HepG2 (cell line): ENCODE data around the gene BUD23. TPM values are rescaled to one million over a fixed set of nuclear protein-coding genes. Genes with fewer than 3 reads are reported as not detected.
"Not testable (repeated sequence)": the region's sequence is repeated elsewhere in the genome, so short reads cannot be mapped to it uniquely, and the experiment has no call there.

Source experiments
- ATAC-seq: fragments of 200-7000 bp; cut with Tn5 transposase; 3 replicates; pipeline ENCODE4 v1.9.1; 2020; ENCODE audit warnings: mild to moderate bottlenecking, moderate library complexity
- BruUV-seq: library from RNA; stranded (reverse); fragments of 400-500 nt; replicated peaks from 2 replicates; lab custom pipeline; 2021; lab: Mats Ljungman, UMichigan
- CTCF ChIA-PET: fragments of 300-600 bp; formaldehyde crosslinking; extraction: SDS; loops from one replicate; lab custom pipeline; 2021; ENCODE audit warnings: low total read pairs, inconsistent platforms, low intra/inter-chr PET ratio; lab: Yijun Ruan, JAX
- POLR2A ChIA-PET: fragments of 350-600 bp; sonication (Branson Sonifier 250); formaldehyde crosslinking; loops from one replicate; lab custom pipeline; 2020; ENCODE audit warnings: antibody characterized with exemption, inconsistent platforms; lab: Yijun Ruan, JAX
- DNase-seq: peaks from one replicate; pipeline ENCODE4 v3.0.0-alpha.2; 2015; ENCODE audit warnings: low spot score
- FAIRE-seq: peaks from 3 replicates; lab custom pipeline; 2011; peaks lifted over from hg19 to GRCh38; lab: Jason Lieb, UNC
- H2AFZ ChIP-seq: one replicate; pipeline ENCODE4 v1.6.1; 2011; ENCODE audit warnings: low read length, inconsistent platforms
- H3K27ac ChIP-seq: fragments of 300-600 bp; 3 replicates; pipeline ENCODE4 v1.8.0; 2011; ENCODE audit warnings: mixed run types, mild to moderate bottlenecking, mixed read lengths, low read length, inconsistent platforms; ENCODE audit not compliant: insufficient read depth; ENCODE audit errors: extremely low read length
- H3K27me3 ChIP-seq, 2 experiments: fragments of 200-600 bp in 1 of 2; 2 replicates in 1 of 2; 3 replicates in 1 of 2; pipeline versions ENCODE4 v1.6.0 to v1.8.0; 2011; ENCODE audit warnings: low read length in 2 of 2, mild to moderate bottlenecking in 2 of 2, moderate library complexity in 2 of 2, inconsistent platforms in 1 of 2; ENCODE audit not compliant: insufficient read depth in 2 of 2, control insufficient read depth in 1 of 2
- H3K36me3 ChIP-seq, 2 experiments: fragments of 200-600 bp in 1 of 2; replicated peaks in 1 of 2; 2 replicates in 1 of 2; 3 replicates in 1 of 2; pipeline versions ENCODE4 v1.5.1 to v1.8.0; 2011; ENCODE audit warnings: low read length in 2 of 2, inconsistent platforms in 1 of 2; ENCODE audit not compliant: insufficient read depth in 2 of 2, control insufficient read depth in 1 of 2
- H3K4me1 ChIP-seq: 2 replicates; pipeline ENCODE4 v1.5.1; 2012; ENCODE audit warnings: low read length, inconsistent platforms; ENCODE audit not compliant: insufficient read depth
- H3K4me2 ChIP-seq: 2 replicates; pipeline ENCODE4 v1.6.0; 2011; ENCODE audit warnings: low read depth, low read length, inconsistent platforms
- H3K4me3 ChIP-seq, 3 experiments: fragments of 200-600 bp in 1 of 3; sonication (generic), shearing (Covaris generic) in 1 of 3; replicated peaks in 1 of 3; 2 replicates each; pipeline ENCODE4 v1.5.1; 2011 to 2016; ENCODE audit warnings: low read length in 3 of 3, inconsistent platforms in 2 of 3, low read depth in 2 of 3, mild to moderate bottlenecking in 2 of 3, control low read depth in 1 of 3, mixed read lengths in 1 of 3; ENCODE audit not compliant: insufficient read depth in 1 of 3
- H3K79me2 ChIP-seq: one replicate; pipeline ENCODE4 v1.6.1; 2011; ENCODE audit warnings: low read length, inconsistent platforms; ENCODE audit not compliant: insufficient read depth
- H3K9ac ChIP-seq: 2 replicates; pipeline ENCODE4 v1.6.0; 2011; ENCODE audit warnings: mild to moderate bottlenecking, low read depth, low read length, inconsistent platforms; ENCODE audit not compliant: insufficient read depth
- H3K9me3 ChIP-seq: 2 replicates; pipeline ENCODE4 v1.5.1; 2012; ENCODE audit warnings: mild to moderate bottlenecking, low read length
- H4K20me1 ChIP-seq: 2 replicates; pipeline ENCODE4 v1.6.0; 2011; ENCODE audit warnings: inconsistent platforms, mild to moderate bottlenecking, low read length, moderate library complexity; ENCODE audit not compliant: insufficient read depth
- MAFF ChIP-seq: IDR thresholded peaks from 2 replicates; pipeline ENCODE4 v1.6.1; 2011; ENCODE audit warnings: low read depth, low read length, improper control_type of control experiment
- TP53 ChIP-seq: sonication (generic); formaldehyde crosslinking; conservative IDR thresholded peaks from 2 replicates; pipeline ENCODE4 v1.4.0; 2020; ENCODE audit warnings: missing genetic modification reagents
- ZMYM3 ChIP-seq: sonication (generic); formaldehyde crosslinking; IDR thresholded peaks from 2 replicates; pipeline ENCODE4 v1.5.1; 2020; ENCODE audit warnings: mild to moderate bottlenecking, missing genetic modification reagents
- ZNF10 ChIP-seq: sonication (generic); formaldehyde crosslinking; IDR thresholded peaks from 2 replicates; pipeline ENCODE4 v1.4.0; 2020; ENCODE audit warnings: mild to moderate bottlenecking, low read depth, missing genetic modification reagents, borderline replicate concordance
- ZNF121 ChIP-seq: sonication (generic); formaldehyde crosslinking; IDR thresholded peaks from 2 replicates; pipeline ENCODE4 v1.5.0; 2020; ENCODE audit warnings: mild to moderate bottlenecking, missing genetic modification reagents
- WGBS: methylation state at CpG from one replicate; pipeline ENCODE4 v1.1.6; 2017; ENCODE audit warnings: low lambda C conversion rate; 5-methylcytosine and 5-hydroxymethylcytosine counted together
- in situ Hi-C: cut with HindIII; loops from 2 replicates; pipeline ENCODE4 v1.10.0; 2017; ENCODE audit warnings: low pct_unique_long_range_greater_than_20kb; ENCODE audit not compliant: extremely low pct_ligation_motif_present
- intact Hi-C: fragments of 100-400 bp; cut with micrococcal nuclease; formaldehyde crosslinking; loops from one replicate; pipeline ENCODE4 v1.10.0; 2022; ENCODE audit not compliant: unreplicated experiment
- polyA plus RNA-seq, 8 experiments: library from polyadenylated mRNA; depleted of rRNA in 3 of 8; stranded (reverse) in 7 of 8; unstranded in 1 of 8; fragments of >200 nt; fragmentation: Illumina TruSeq in 4 of 8; extraction: Trizol in 4 of 8; gene quantifications; 2 replicates each; pipeline versions ENCODE4 v1.2.1 to v1.2.3, GENCODE V29; 2011 to 2016; ENCODE audit warnings: low read depth in 4 of 8, missing spikeins in 1 of 8, mixed read lengths in 1 of 8; ENCODE audit not compliant: insufficient read depth in 1 of 8
- total RNA-seq, 5 experiments: library from RNA; depleted of rRNA; stranded (reverse); fragments of >200 nt; fragmentation: Illumina TruSeq; extraction: Trizol; gene quantifications; 2 replicates each; pipeline ENCODE4 v1.2.3, GENCODE V29; 2016; ENCODE audit warnings: low read depth in 1 of 5

Gene BUD23
- total and polyA plus RNA-seq, 2 of the 13 experiments (the other 11 are each of a cell fraction or from before 2014, with no cell fraction given): 47.5 to 54.5 TPM

DNA sequence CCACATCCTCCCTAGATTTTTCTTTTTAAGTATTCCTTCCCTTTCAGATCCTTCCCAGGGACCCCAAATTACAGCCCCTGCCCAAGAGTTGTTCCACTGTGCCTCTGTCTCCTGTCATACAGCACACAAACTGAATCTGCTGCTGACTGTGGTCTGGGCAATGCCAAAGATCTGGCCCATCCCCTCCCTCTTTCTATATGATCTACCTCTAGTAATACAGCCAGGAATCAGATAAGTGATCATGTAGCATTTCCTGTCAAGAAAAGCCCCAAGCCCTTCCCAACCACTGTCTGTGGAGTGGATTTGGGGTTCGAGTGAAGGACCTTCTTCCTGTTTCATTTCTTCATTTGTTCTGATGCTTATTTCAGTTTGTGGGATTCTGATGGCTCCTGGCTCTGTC, 29.4 kb downstream of the BUD23 start:
- H3K4me3 ChIP-seq: no peak overlapping the region
- ATAC-seq (no peak), FAIRE-seq (no peak), DNase-seq (no peak)
- H3K4me1 ChIP-seq: peaks cover 27% of the 10 kb centered on the region
- in situ Hi-C loops: no loop called here
- no TSS peak for BruUV-seq
- H3K36me3 ChIP-seq: peaks cover 0 to 2% of the 10 kb centered on the region in 2 experiments; a peak in 1 of 5 replicates
- H2AFZ ChIP-seq: no peak overlapping the region
- H3K27me3 ChIP-seq: no peaks in the 10 kb centered on the region
- WGBS: 91% methylated on average over 1 of the region's 1 CpG
- no peak for TF ChIP-seq MAFF
- TF ChIP-seq TP53 (CRISPR knock-in tag): no peak
- TF ChIP-seq ZNF10 (CRISPR knock-in tag): no peak
- 0 out of 2 replicates have a peak, but pooled peaks have one; percentile 52 for TF ChIP-seq ZMYM3
- POLR2A ChIA-PET: no interaction called here
- H3K27ac ChIP-seq: no peak overlapping the region
- H3K79me2 ChIP-seq: no peaks in the 10 kb centered on the region
- H3K9ac ChIP-seq: no peak overlapping the region
- CTCF ChIA-PET: no interaction called here
- peaks cover 7% of the 10 kb centered on the region for H4K20me1 ChIP-seq
- H3K9me3 ChIP-seq: no peaks in the 10 kb centered on the region
- intact Hi-C loops: no loop called here
- H3K4me2 ChIP-seq: no peak overlapping the region

DNA sequence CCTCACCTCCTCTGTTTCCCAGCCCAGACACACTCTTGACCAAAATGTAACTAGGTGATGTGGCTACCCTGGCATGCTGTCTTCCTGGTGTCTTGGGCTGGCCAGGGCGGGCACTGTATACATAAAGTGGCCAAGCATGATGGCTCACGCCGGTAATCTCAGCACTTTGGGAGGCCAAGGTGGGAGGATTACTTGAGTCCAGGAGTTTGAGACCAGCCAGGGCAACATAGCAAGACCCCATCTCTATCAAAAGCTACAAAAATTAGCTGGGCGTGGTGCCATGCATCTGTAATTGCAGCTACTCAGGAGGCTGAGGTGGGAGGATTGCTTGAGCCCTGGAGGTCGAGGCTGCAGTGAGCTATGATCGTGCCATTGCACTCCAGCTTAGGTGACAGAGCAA, 29.9 kb downstream of the BUD23 start:
- FAIRE-seq, H3K4me2 ChIP-seq, H3K79me2 ChIP-seq, H3K27me3 ChIP-seq, H3K36me3 ChIP-seq, H4K20me1 ChIP-seq, POLR2A ChIA-PET, H3K4me3 ChIP-seq, H3K27ac ChIP-seq, DNase-seq, CTCF ChIA-PET, H2AFZ ChIP-seq, ATAC-seq, H3K9me3 ChIP-seq, H3K9ac ChIP-seq, intact Hi-C loops, BruUV-seq, in situ Hi-C loops: not testable (repeated sequence)
- H3K4me1 ChIP-seq: peaks cover 32% of the 10 kb centered on the region
- WGBS: 93% methylated on average over 4 of the region's 6 CpGs
- TF ChIP-seq ZNF121 (CRISPR knock-in tag): peak; percentile 32; the same call in 1 of the 2 replicates
